PC-9 (cell line): ENCODE results near the gene ZNF14.

Source experiments
- CTCF ChIP-seq: fragments of 200-600 bp; sonication (generic); conservative IDR thresholded peaks from 2 replicates; pipeline ENCODE4 v1.6.1; 2017; ENCODE audit warnings: mixed run types, antibody characterized with exemption, mild to moderate bottlenecking, moderate library complexity
- EZH2 ChIP-seq: fragments of 200-600 bp; sonication (generic); IDR thresholded peaks from 2 replicates; pipeline ENCODE4 v1.8.0; 2017; ENCODE audit warnings: antibody characterized with exemption, low read depth

- TF ChIP-seq EZH2 (no peak), CTCF (no peak)
Observed at GRCh38 chr19:19661141-19661674, 71.7 kb downstream of the ZNF14 start.
